Fibroblast of lung (primary cell): ENCODE data around the gene SYTL5. TPM values are rescaled to one million over a fixed set of nuclear protein-coding genes. Genes with fewer than 3 reads are reported as not detected.

ENCODE experiments used
- DNase-seq, 2 donors: peaks; one replicate each; pipeline versions ENCODE4 v3.0.0 to v3.0.0-alpha.2; 2010; ENCODE audit warnings: low read depth in 2 of 2
- H2AFZ ChIP-seq: 2 replicates; pipeline ENCODE4 v1.5.1; 2012; ENCODE audit warnings: low read length, control low read depth, inconsistent platforms
- H3K27ac ChIP-seq: 2 replicates; pipeline ENCODE4 v1.5.1; 2011; ENCODE audit warnings: low read length, control low read depth; ENCODE audit not compliant: insufficient read depth
- H3K27me3 ChIP-seq: 2 replicates; pipeline ENCODE4 v1.5.1; 2011; ENCODE audit warnings: mild to moderate bottlenecking, low read length; ENCODE audit not compliant: control insufficient read depth, insufficient read depth
- H3K36me3 ChIP-seq: 2 replicates; pipeline ENCODE4 v1.5.1; 2011; ENCODE audit warnings: low read length; ENCODE audit not compliant: control insufficient read depth, insufficient read depth
- H3K4me1 ChIP-seq: 2 replicates; pipeline ENCODE4 v1.5.1; 2011; ENCODE audit warnings: low read length; ENCODE audit not compliant: control insufficient read depth, insufficient read depth; ENCODE audit errors: extremely low read depth
- H3K4me2 ChIP-seq: 2 replicates; pipeline ENCODE4 v1.5.1; 2011; ENCODE audit warnings: low read length, control low read depth; ENCODE audit not compliant: insufficient read depth; ENCODE audit errors: extremely low read depth
- H3K4me3 ChIP-seq, 4 experiments: fragments of 200-600 bp in 1 of 4; sonication (generic) in 1 of 4; replicated peaks in 1 of 4; 2 replicates each; pipeline ENCODE4 v1.5.1; 2011 to 2016; ENCODE audit warnings: low read length in 4 of 4, low read depth in 3 of 4, mild to moderate bottlenecking in 3 of 4, control low read depth in 2 of 4, inconsistent platforms in 1 of 4, mixed read lengths in 1 of 4; ENCODE audit not compliant: insufficient read depth in 1 of 4; ENCODE audit errors: control extremely low read depth in 1 of 4
- H3K79me2 ChIP-seq: 2 replicates; pipeline ENCODE4 v1.5.1; 2012; ENCODE audit warnings: mild to moderate bottlenecking, low read length, inconsistent platforms; ENCODE audit not compliant: control insufficient read depth, insufficient read depth
- H3K9ac ChIP-seq: 2 replicates; pipeline ENCODE4 v1.5.1; 2011; ENCODE audit warnings: mild to moderate bottlenecking, low read length, control low read depth; ENCODE audit not compliant: insufficient read depth
- H3K9me3 ChIP-seq: 2 replicates; pipeline ENCODE4 v1.5.1; 2012; ENCODE audit warnings: low read depth, low read length; ENCODE audit not compliant: control insufficient read depth, insufficient read depth
- H4K20me1 ChIP-seq: 2 replicates; pipeline ENCODE4 v1.5.1; 2011; ENCODE audit warnings: low read length; ENCODE audit not compliant: control insufficient read depth, insufficient read depth; ENCODE audit errors: extremely low read depth
- EZH2 ChIP-seq: IDR thresholded peaks from 2 replicates; pipeline ENCODE4 v1.5.1; 2012; ENCODE audit warnings: low read length, control low read depth, mild to moderate bottlenecking; ENCODE audit errors: missing control alignments
- polyA plus RNA-seq, 2 donors: library from polyadenylated mRNA; depleted of rRNA in 1 of 2; stranded (reverse) in 1 of 2; unstranded in 1 of 2; fragments of >200 nt; gene quantifications; 2 replicates each; pipeline ENCODE4 v1.2.1, GENCODE V29; 2011 to 2012; ENCODE audit warnings: missing spikeins in 1 of 2
- total RNA-seq: library from RNA; depleted of rRNA; stranded (reverse); fragments of >200 nt; gene quantifications from 2 replicates; pipeline ENCODE4 v1.2.1, GENCODE V29; 2014
- TF ChIP-seq, protein P1 (sequence below), 2 donors: IDR thresholded peaks in 1 of 2; conservative IDR thresholded peaks in 1 of 2; 1 replicate in 1 of 2; 2 replicates in 1 of 2; pipeline ENCODE4 v1.5.1; 2011 to 2012; ENCODE audit warnings: low read length in 2 of 2, control low read depth in 1 of 2, inconsistent platforms in 1 of 2, low read depth in 1 of 2, mild to moderate bottlenecking in 1 of 2

SYTL5 gene
- total and polyA plus RNA-seq, 2 donors (not counting 1 experiment from before 2014, with no cell fraction given): 0.27 to 1.5 TPM

DNA sequence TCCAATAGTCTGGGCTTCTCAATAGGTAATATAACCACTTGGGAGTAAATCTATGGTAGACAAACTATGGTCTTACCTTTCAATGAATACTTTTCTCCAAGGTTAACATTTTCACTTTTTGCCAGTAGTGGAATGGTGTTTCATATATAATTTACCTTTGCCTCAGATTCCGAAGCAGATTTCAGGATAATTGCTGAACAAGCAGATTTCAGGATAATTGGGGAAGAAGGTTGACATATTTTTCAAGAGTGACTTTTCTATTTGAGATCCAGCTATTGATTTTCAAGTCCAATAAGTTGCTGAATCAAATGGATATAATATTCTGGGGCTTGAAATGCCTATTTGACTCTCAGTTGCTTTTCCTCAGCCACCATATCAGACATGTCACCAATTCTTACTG is 63.6 kb downstream of the SYTL5 start:
- TF ChIP-seq, protein P1, sequence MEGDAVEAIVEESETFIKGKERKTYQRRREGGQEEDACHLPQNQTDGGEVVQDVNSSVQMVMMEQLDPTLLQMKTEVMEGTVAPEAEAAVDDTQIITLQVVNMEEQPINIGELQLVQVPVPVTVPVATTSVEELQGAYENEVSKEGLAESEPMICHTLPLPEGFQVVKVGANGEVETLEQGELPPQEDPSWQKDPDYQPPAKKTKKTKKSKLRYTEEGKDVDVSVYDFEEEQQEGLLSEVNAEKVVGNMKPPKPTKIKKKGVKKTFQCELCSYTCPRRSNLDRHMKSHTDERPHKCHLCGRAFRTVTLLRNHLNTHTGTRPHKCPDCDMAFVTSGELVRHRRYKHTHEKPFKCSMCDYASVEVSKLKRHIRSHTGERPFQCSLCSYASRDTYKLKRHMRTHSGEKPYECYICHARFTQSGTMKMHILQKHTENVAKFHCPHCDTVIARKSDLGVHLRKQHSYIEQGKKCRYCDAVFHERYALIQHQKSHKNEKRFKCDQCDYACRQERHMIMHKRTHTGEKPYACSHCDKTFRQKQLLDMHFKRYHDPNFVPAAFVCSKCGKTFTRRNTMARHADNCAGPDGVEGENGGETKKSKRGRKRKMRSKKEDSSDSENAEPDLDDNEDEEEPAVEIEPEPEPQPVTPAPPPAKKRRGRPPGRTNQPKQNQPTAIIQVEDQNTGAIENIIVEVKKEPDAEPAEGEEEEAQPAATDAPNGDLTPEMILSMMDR (conservative IDR thresholded peaks at IDR 0.05 in 1 of 2, IDR thresholded peaks at IDR 0.05 in 1 of 2; ENCODE audit: low read depth in 1 of 2, low read length in 2 of 2): no peak
- no peak for TF ChIP-seq EZH2
- Histone ChIP-seq H3K36me3 (no peaks in the 10 kb centered on the region), H3K4me2 (no peak overlapping the region), H3K27ac (no peak overlapping the region), H3K27me3 (no peaks in the 10 kb centered on the region), H3K79me2 (no peaks in the 10 kb centered on the region), H3K9me3 (no peaks in the 10 kb centered on the region), H3K4me3 (no peak overlapping the region), H4K20me1 (no peaks in the 10 kb centered on the region), H3K4me1 (no peaks in the 10 kb centered on the region), H3K9ac (no peak overlapping the region), H2AFZ (no peak overlapping the region)
- no peak for DNase-seq

DNA sequence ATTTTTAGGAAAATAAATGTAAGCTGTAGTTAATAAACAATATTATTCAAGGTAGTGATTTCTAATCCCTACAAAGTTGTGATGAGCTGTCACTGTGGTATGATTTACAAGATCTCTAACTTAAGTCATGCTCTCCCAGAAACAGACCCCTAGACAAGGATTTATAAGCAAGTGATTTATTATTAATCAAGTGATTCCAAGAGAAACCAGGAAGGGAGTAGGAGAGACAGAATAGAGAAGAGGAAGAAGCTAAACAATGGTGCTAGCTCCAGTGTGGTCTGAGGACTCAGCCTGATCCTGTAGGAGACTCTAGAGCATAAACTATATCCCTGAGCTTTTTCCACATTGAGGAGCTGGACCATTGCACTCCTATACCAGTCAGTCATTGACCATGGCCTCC is 73.1 kb downstream of the SYTL5 start:
- no peak overlapping the region for H3K27ac ChIP-seq
- TF ChIP-seq, protein P1 (conservative IDR thresholded peaks at IDR 0.05 in 1 of 2, IDR thresholded peaks at IDR 0.05 in 1 of 2; ENCODE audit: low read depth in 1 of 2, low read length in 2 of 2): no peak
- TF ChIP-seq EZH2: no peak
- no peak for DNase-seq
- H3K9me3 ChIP-seq: no peaks in the 10 kb centered on the region
- no peaks in the 10 kb centered on the region for H3K36me3 ChIP-seq
- no peak overlapping the region for H2AFZ ChIP-seq
- H3K4me2 ChIP-seq: no peak overlapping the region
- no peaks in the 10 kb centered on the region for H3K27me3 ChIP-seq
- H3K4me1 ChIP-seq: no peaks in the 10 kb centered on the region
- no peak overlapping the region for H3K4me3 ChIP-seq
- no peak overlapping the region for H3K9ac ChIP-seq
- no peaks in the 10 kb centered on the region for H3K79me2 ChIP-seq
- H4K20me1 ChIP-seq: no peaks in the 10 kb centered on the region

DNA sequence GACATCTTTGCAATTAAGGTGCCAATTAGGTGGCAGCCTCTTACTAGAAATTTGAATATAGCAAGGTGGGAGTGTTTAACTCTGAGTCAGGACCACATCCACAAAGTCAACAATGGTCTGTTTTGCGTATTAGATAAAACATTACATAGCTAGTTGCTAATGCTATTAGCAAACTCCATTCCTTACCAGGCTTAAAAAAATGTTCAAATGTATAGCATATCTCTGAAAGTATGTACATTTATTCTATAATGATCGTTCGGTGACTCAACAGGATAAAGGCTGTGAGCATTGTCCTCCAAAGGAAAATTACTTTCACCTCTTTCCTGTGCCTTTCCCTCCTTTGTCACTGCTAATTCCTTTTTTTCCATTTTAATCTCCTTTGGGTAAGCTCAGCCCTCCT is 74.5 kb downstream of the SYTL5 start:
- no peak overlapping the region for H3K9ac ChIP-seq
- no peak overlapping the region for H3K27ac ChIP-seq
- H3K4me2 ChIP-seq: no peak overlapping the region
- H3K27me3 ChIP-seq: no peaks in the 10 kb centered on the region
- no peak overlapping the region for H2AFZ ChIP-seq
- no peaks in the 10 kb centered on the region for H3K79me2 ChIP-seq
- TF ChIP-seq, protein P1 (conservative IDR thresholded peaks at IDR 0.05 in 1 of 2, IDR thresholded peaks at IDR 0.05 in 1 of 2; ENCODE audit: low read depth in 1 of 2, low read length in 2 of 2): no peak
- TF ChIP-seq EZH2: no peak
- H3K9me3 ChIP-seq: no peaks in the 10 kb centered on the region
- peak in 1 of 2 donors; percentile 22 for DNase-seq
- H3K4me3 ChIP-seq: no peak overlapping the region
- H3K4me1 ChIP-seq: no peaks in the 10 kb centered on the region
- H4K20me1 ChIP-seq: no peaks in the 10 kb centered on the region
- no peaks in the 10 kb centered on the region for H3K36me3 ChIP-seq
